GM23338 (cell line): ENCODE data around the gene UBE2I. TPM values are rescaled to one million over a fixed set of nuclear protein-coding genes. Genes with fewer than 3 reads are reported as not detected.

Source experiments
- ATAC-seq: fragments of 200-7000 bp; cut with Tn5 transposase; 3 replicates; pipeline ENCODE4 v1.9.1; 2020
- DNase-seq: peaks from one replicate; pipeline ENCODE4 v3.0.0-alpha.2; 2015; ENCODE audit warnings: low spot score
- H2AFZ ChIP-seq: fragments of 200-600 bp; sonication (generic); 2 replicates; pipeline ENCODE4 v1.8.0; 2016; ENCODE audit warnings: antibody characterized with exemption, mild to moderate bottlenecking, moderate library complexity
- H3F3A ChIP-seq: fragments of 200-600 bp; sonication (generic); replicated peaks from 2 replicates; pipeline ENCODE4 v1.8.0; 2017; ENCODE audit warnings: antibody characterized with exemption, mixed run types, low read depth
- H3K27ac ChIP-seq: fragments of 200-600 bp; sonication (generic); 2 replicates; pipeline ENCODE4 v1.6.1; 2016; ENCODE audit warnings: low read depth
- H3K27me3 ChIP-seq: fragments of 200-600 bp; sonication (generic); 2 replicates; pipeline ENCODE4 v1.8.0; 2016; ENCODE audit warnings: mild to moderate bottlenecking, mixed run types, moderate library complexity; ENCODE audit not compliant: insufficient read depth
- H3K36me3 ChIP-seq: fragments of 200-600 bp; sonication (generic); 2 replicates; pipeline ENCODE4 v1.8.0; 2016; ENCODE audit warnings: mild to moderate bottlenecking; ENCODE audit not compliant: insufficient read depth
- H3K4me1 ChIP-seq: fragments of 200-600 bp; sonication (generic); 2 replicates; pipeline ENCODE4 v1.8.0; 2016; ENCODE audit warnings: mild to moderate bottlenecking, moderate library complexity; ENCODE audit not compliant: insufficient read depth
- H3K4me2 ChIP-seq: fragments of 200-600 bp; sonication (generic); 2 replicates; pipeline ENCODE4 v1.7.1; 2017; ENCODE audit warnings: mixed run types
- H3K4me3 ChIP-seq: fragments of 200-600 bp; sonication (generic); 2 replicates; pipeline ENCODE4 v1.6.1; 2016; ENCODE audit warnings: mixed run types
- H3K79me2 ChIP-seq: fragments of 200-600 bp; sonication (generic); replicated peaks from 2 replicates; pipeline ENCODE4 v1.8.0; 2017; ENCODE audit warnings: mild to moderate bottlenecking; ENCODE audit not compliant: insufficient read depth
- H3K9me2 ChIP-seq: fragments of 200-600 bp; sonication (generic); 2 replicates; pipeline ENCODE4 v1.8.0; 2017; ENCODE audit not compliant: insufficient read depth
- H4K20me1 ChIP-seq: fragments of 200-600 bp; sonication (generic); replicated peaks from 2 replicates; pipeline ENCODE4 v1.8.0; 2017; ENCODE audit warnings: mild to moderate bottlenecking; ENCODE audit not compliant: insufficient read depth
- H3K27ac Mint-ChIP-seq: 2 replicates; pipeline ENCODE4 v1.8.0; 2020; ENCODE audit warnings: inconsistent platforms, mild to moderate bottlenecking, moderate library complexity, mixed read lengths
- H3K27me3 Mint-ChIP-seq: 3 replicates; pipeline ENCODE4 v1.8.0; 2022; ENCODE audit warnings: low read depth, mild to moderate bottlenecking, moderate library complexity, mixed read lengths, inconsistent platforms; ENCODE audit not compliant: insufficient read depth, poor library complexity
- H3K36me3 Mint-ChIP-seq: 3 replicates; pipeline ENCODE4 v1.8.0; 2021; ENCODE audit warnings: low read depth, mild to moderate bottlenecking, inconsistent platforms, moderate library complexity, mixed read lengths
- H3K4me1 Mint-ChIP-seq: 3 replicates; pipeline ENCODE4 v1.8.0; 2020; ENCODE audit warnings: mild to moderate bottlenecking, inconsistent platforms, mixed read lengths
- H3K4me3 Mint-ChIP-seq: 3 replicates; pipeline ENCODE4 v1.8.0; 2021; ENCODE audit warnings: moderate library complexity, mild to moderate bottlenecking, inconsistent platforms, mixed read lengths
- H3K9me3 Mint-ChIP-seq: 3 replicates; pipeline ENCODE4 v1.8.0; 2020; ENCODE audit warnings: moderate library complexity, mild to moderate bottlenecking, inconsistent platforms, mixed read lengths
- CREB1 ChIP-seq: fragments of 250-450 bp; sonication (Bioruptor Pico); IDR thresholded peaks from 2 replicates; pipeline ENCODE4 v1.5.0; 2020; ENCODE audit warnings: low read depth, mild to moderate bottlenecking, moderate library complexity
- EZH2phosphoT487 ChIP-seq: fragments of 200-600 bp; sonication (generic); IDR thresholded peaks from one replicate; pipeline ENCODE4 v1.8.1; 2018; ENCODE audit warnings: antibody characterized with exemption; ENCODE audit not compliant: unreplicated experiment
- JUNB ChIP-seq: IDR thresholded peaks from one replicate; pipeline ENCODE4 v1.6.1; 2016; ENCODE audit warnings: antibody characterized with exemption; ENCODE audit not compliant: unreplicated experiment
- NANOG ChIP-seq: IDR thresholded peaks from 2 replicates; pipeline ENCODE4 v1.6.1; 2016; ENCODE audit warnings: antibody characterized with exemption, borderline replicate concordance
- POLR2AphosphoS5 ChIP-seq: IDR thresholded peaks from 2 replicates; pipeline ENCODE4 v1.6.1; 2016; ENCODE audit warnings: antibody characterized with exemption, low read depth
- STAT1 ChIP-seq: IDR thresholded peaks from one replicate; pipeline ENCODE4 v1.6.1; 2016; ENCODE audit warnings: antibody characterized with exemption; ENCODE audit not compliant: unreplicated experiment
- ZNF114 ChIP-seq: fragments of 250-450 bp; sonication (Bioruptor Pico); IDR thresholded peaks from 2 replicates; pipeline ENCODE4 v1.5.0; 2020; ENCODE audit warnings: mild to moderate bottlenecking, moderate library complexity
- ZNF331 ChIP-seq: fragments of 250-450 bp; sonication (Bioruptor Pico); IDR thresholded peaks from 2 replicates; pipeline ENCODE4 v1.5.0; 2020; ENCODE audit warnings: low read depth, mild to moderate bottlenecking, moderate library complexity
- polyA plus RNA-seq: library from polyadenylated mRNA; unstranded; fragments of >200 nt; fragmentation: Nextera tagmentation; extraction: Ambion mirVana; gene quantifications from 2 replicates; pipeline ENCODE4 v1.2.1, GENCODE V29; 2016
- total RNA-seq: library from RNA; depleted of rRNA; stranded (reverse); fragments of >200 nt; shearing (Covaris generic); gene quantifications from 2 replicates; pipeline ENCODE4 v1.2.3, GENCODE V29; 2014
- TF ChIP-seq, protein P1 (sequence below): IDR thresholded peaks from 2 replicates; pipeline ENCODE4 v1.6.1; 2016; ENCODE audit warnings: antibody characterized with exemption
- TF ChIP-seq, protein P2 (sequence below): IDR thresholded peaks from one replicate; pipeline ENCODE4 v1.6.1; 2018; ENCODE audit warnings: antibody characterized with exemption; ENCODE audit not compliant: unreplicated experiment
- TF ChIP-seq, protein P3 (sequence below), 2 experiments: fragments of 200-600 bp in 1 of 2; sonication (generic) in 1 of 2; conservative IDR thresholded peaks; 2 replicates each; pipeline versions ENCODE4 v1.5.1 to v1.6.1; 2016 to 2017; ENCODE audit warnings: antibody characterized with exemption in 2 of 2, low read depth in 2 of 2, mild to moderate bottlenecking in 2 of 2, moderate library complexity in 1 of 2

UBE2I gene
- total and polyA plus RNA-seq, 2 experiments from 2014 or later = 116 to 220 TPM

DNA sequence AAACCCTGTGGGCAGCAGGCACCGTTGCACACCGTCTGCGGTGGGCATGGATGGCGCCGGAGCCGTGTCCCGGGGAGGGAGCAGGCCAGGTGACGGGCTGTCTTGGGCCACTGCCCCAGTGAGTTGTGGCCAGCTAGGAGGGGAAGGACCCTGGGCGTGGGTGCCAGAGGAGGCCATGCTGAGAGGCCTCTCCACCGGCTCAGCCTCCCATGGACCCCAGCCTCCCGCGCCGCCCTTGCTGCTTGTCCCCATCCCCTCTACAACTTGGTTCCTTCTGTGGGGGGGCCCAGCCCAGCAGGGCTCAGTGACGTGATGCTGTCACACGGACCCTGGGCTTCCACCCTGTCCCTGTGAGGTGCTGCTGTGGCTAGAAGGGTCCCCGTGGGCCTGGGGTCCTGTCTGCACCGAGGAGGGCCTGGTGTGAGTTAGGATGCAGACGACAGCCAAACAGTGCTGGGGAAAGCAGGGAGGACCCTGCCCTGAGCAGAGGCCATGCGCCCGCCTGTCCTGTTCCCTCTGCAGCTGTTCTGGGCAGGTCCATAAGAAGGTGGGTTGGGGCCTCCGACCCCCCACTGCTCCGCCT is 11.3 kb downstream of the UBE2I start:
- H3K79me2 ChIP-seq = peaks cover 40% of the 10 kb centered on the region
- DNase-seq = no peak

DNA sequence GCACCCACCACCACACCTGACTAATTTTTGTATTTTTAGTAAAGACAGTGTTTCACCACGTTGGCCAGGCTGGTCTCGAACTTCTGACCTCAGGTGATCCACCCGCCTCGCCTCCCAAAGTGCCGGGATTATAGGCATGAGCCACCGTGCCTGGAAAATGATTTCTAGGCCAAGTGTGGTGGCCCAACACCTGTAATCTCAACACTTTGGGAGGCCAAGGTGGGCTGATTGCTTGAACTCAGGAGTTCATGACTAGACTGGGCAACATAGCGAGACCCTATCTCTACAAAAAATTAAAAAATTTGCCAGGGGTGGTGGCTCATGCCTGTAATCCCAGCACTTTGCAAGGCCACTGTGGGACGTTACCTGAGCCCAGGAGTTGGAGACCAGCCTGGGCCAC is 13.0 kb downstream of the UBE2I start:
- Histone ChIP-seq H3K4me2 (no peak overlapping the region), H3K79me2 (peaks cover 23% of the 10 kb centered on the region), H3K27me3 (no peaks in the 10 kb centered on the region), H4K20me1 (peaks cover 8% of the 10 kb centered on the region; the same call in 1 of the 2 replicates), H3F3A (peaks cover 12% of the 10 kb centered on the region; the same call in 1 of the 2 replicates), H3K4me1 (no peaks in the 10 kb centered on the region), H2AFZ (no peak overlapping the region), H3K27ac (no peak overlapping the region), H3K9me2 (no peaks in the 10 kb centered on the region), H3K36me3 (peaks cover 15% of the 10 kb centered on the region; the same call in 1 of the 2 replicates), H3K4me3 (no peak overlapping the region)
- Mint-ChIP-seq H3K9me3 (no peaks in the 10 kb centered on the region), H3K27ac (no peak overlapping the region), H3K4me3 (no peak overlapping the region), H3K27me3 (peaks cover 12% of the 10 kb centered on the region), H3K4me1 (peaks cover 7% of the 10 kb centered on the region), H3K36me3 (peaks cover 69% of the 10 kb centered on the region)
- ATAC-seq = no peak
- no peak for DNase-seq
- TF ChIP-seq, protein P1, sequence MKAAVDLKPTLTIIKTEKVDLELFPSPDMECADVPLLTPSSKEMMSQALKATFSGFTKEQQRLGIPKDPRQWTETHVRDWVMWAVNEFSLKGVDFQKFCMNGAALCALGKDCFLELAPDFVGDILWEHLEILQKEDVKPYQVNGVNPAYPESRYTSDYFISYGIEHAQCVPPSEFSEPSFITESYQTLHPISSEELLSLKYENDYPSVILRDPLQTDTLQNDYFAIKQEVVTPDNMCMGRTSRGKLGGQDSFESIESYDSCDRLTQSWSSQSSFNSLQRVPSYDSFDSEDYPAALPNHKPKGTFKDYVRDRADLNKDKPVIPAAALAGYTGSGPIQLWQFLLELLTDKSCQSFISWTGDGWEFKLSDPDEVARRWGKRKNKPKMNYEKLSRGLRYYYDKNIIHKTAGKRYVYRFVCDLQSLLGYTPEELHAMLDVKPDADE = no peak
- no peak for TF ChIP-seq NANOG

More for the DNA sequence above, 11.3 kb downstream of the UBE2I start:
- ATAC-seq = no peak
- no peak overlapping the region for H2AFZ ChIP-seq
- no peaks in the 10 kb centered on the region for H3K27me3 ChIP-seq
- Mint-ChIP-seq H3K4me1 (peaks cover 3% of the 10 kb centered on the region; the same call in 1 of the 3 replicates), H3K36me3 (peaks cover 86% of the 10 kb centered on the region), H3K4me3 (no peak overlapping the region), H3K27ac (no peak overlapping the region), H3K9me3 (no peaks in the 10 kb centered on the region), H3K27me3 (peaks cover 14% of the 10 kb centered on the region)
- H3K9me2 ChIP-seq = no peaks in the 10 kb centered on the region
- no peak for TF ChIP-seq EZH2phosphoT487
- no peak for TF ChIP-seq CREB1
- TF ChIP-seq JUNB = no peak
- TF ChIP-seq ZNF331 = no peak
- no peak for TF ChIP-seq POLR2AphosphoS5
- no peak for TF ChIP-seq ZNF114 (CRISPR knock-in tag)
- TF ChIP-seq, protein P2, sequence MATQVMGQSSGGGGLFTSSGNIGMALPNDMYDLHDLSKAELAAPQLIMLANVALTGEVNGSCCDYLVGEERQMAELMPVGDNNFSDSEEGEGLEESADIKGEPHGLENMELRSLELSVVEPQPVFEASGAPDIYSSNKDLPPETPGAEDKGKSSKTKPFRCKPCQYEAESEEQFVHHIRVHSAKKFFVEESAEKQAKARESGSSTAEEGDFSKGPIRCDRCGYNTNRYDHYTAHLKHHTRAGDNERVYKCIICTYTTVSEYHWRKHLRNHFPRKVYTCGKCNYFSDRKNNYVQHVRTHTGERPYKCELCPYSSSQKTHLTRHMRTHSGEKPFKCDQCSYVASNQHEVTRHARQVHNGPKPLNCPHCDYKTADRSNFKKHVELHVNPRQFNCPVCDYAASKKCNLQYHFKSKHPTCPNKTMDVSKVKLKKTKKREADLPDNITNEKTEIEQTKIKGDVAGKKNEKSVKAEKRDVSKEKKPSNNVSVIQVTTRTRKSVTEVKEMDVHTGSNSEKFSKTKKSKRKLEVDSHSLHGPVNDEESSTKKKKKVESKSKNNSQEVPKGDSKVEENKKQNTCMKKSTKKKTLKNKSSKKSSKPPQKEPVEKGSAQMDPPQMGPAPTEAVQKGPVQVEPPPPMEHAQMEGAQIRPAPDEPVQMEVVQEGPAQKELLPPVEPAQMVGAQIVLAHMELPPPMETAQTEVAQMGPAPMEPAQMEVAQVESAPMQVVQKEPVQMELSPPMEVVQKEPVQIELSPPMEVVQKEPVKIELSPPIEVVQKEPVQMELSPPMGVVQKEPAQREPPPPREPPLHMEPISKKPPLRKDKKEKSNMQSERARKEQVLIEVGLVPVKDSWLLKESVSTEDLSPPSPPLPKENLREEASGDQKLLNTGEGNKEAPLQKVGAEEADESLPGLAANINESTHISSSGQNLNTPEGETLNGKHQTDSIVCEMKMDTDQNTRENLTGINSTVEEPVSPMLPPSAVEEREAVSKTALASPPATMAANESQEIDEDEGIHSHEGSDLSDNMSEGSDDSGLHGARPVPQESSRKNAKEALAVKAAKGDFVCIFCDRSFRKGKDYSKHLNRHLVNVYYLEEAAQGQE = no peak
- TF ChIP-seq STAT1 = no peak
- TF ChIP-seq, protein P3, sequence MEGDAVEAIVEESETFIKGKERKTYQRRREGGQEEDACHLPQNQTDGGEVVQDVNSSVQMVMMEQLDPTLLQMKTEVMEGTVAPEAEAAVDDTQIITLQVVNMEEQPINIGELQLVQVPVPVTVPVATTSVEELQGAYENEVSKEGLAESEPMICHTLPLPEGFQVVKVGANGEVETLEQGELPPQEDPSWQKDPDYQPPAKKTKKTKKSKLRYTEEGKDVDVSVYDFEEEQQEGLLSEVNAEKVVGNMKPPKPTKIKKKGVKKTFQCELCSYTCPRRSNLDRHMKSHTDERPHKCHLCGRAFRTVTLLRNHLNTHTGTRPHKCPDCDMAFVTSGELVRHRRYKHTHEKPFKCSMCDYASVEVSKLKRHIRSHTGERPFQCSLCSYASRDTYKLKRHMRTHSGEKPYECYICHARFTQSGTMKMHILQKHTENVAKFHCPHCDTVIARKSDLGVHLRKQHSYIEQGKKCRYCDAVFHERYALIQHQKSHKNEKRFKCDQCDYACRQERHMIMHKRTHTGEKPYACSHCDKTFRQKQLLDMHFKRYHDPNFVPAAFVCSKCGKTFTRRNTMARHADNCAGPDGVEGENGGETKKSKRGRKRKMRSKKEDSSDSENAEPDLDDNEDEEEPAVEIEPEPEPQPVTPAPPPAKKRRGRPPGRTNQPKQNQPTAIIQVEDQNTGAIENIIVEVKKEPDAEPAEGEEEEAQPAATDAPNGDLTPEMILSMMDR (conservative IDR thresholded peaks at IDR 0.05; ENCODE audit: low read depth in 2 of 2) = no peak
- TF ChIP-seq NANOG = no peak
- peaks cover 18% of the 10 kb centered on the region for H4K20me1 ChIP-seq
- no peak overlapping the region for H3K4me2 ChIP-seq
- H3K4me3 ChIP-seq = no peak overlapping the region
- peaks cover 31% of the 10 kb centered on the region for H3K36me3 ChIP-seq
- H3K4me1 ChIP-seq = no peaks in the 10 kb centered on the region
- no peak overlapping the region for H3K27ac ChIP-seq
- H3F3A ChIP-seq = peaks cover 12% of the 10 kb centered on the region; the same call in 1 of the 2 replicates
